ENCODE measurements around the gene AARS2.

Gene AARS2

GRCh38 chr6:44258921-44259320 is 54.2 kb downstream of the AARS2 start:
- DNase-seq: no peak

- DNase-seq: no peak
Observed at GRCh38 chr6:44258325-44258863, 54.8 kb downstream of the AARS2 start.

GRCh38 chr6:44257753-44258324 is 55.3 kb downstream of the AARS2 start:
- DNase-seq: no peak

- DNase-seq: peak; percentile 75 to 77
Observed at GRCh38 chr6:44257025-44257752, 56.0 kb downstream of the AARS2 start, which contains the start of gene SLC35B2. Gene SLC35B2, minus strand, starts transcription at chr6:44257528. Its CDS starts 118 bp downstream, at chr6:44257410.

GRCh38 chr6:44256775-44257024 is 56.4 kb downstream of the AARS2 start:
- no peak for DNase-seq

- peak; percentile 20 to 50 for DNase-seq
Observed at GRCh38 chr6:44255871-44256774, 57.0 kb downstream of the AARS2 start.

GRCh38 chr6:44255105-44255808 is 57.9 kb downstream of the AARS2 start:
- DNase-seq: peak; percentile 38 to 51

GRCh38 chr6:44254191-44255104 is 58.7 kb downstream of the AARS2 start:
- peak in 1 of 2 donors; percentile 31 for DNase-seq

- DNase-seq: peak; percentile 64 to 74
Observed at GRCh38 chr6:44253307-44254101, 59.6 kb downstream of the AARS2 start.

- no peak for DNase-seq
Observed at GRCh38 chr6:44251576-44252524, 61.3 kb downstream of the AARS2 start.

- DNase-seq: no peak
Observed at GRCh38 chr6:44250718-44251123, 62.4 kb downstream of the AARS2 start.

GRCh38 chr6:44250067-44250717 is 63.0 kb downstream of the AARS2 start:
- DNase-seq: no peak

Data from CD4-positive, alpha-beta T cell treated with Interleukin-4 for 1 hour (primary cell).